Measurements from ENCODE around the gene CD160.
"Not testable (repeated sequence)": the region's sequence is repeated elsewhere in the genome, so short reads cannot be mapped to it uniquely, and the experiment has no call there.

The CD160 gene, protein sequence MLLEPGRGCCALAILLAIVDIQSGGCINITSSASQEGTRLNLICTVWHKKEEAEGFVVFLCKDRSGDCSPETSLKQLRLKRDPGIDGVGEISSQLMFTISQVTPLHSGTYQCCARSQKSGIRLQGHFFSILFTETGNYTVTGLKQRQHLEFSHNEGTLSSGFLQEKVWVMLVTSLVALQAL

DNA sequence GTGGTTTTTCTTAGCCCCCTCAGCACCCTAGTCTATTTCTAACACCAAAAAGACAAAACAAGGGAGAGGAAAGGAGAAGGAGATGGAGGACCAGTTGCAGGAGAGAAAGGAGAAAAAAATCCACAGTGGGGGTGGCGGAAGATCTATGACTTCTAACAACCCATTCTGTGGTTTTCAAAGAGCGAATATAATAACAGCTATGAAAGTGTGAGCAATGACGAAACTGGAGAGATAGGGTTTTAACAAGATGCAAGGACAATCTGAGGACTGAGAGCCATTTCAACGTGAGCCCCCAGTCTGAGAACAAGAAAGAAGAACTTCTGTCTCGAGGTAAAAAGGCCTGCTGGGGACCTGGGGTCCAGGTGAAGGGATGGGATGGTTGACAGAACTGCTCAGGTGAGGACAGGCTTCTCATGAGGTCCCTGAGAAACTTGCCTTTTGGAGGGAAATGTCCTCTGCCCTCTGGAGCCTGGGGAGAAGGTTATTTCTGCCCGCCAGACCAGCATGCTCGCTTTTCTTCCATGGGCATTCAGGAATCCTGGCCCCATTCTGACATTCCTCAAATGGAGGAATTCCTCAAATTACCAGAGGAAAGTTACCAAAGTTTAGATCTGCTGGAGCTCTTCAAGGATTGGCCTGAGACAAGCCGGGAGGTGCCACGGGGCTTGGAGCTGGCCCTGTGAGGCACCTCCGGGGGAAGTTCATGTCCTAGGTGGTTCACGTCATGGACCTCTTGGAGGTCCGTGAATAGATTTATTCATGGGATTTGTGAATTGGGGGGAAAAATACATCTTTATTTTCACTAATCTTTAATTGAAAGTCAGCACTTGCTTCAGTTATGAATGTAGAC lies at the start of gene CD160:
TSS of gene CD160 (plus strand) at position 270 of the 850 bp plus-strand sequence. CDS start 8,829 bp downstream, outside the sequence.
- intact Hi-C loops (cut with DNase I) = no loop called here
- no peak for DNase-seq

DNA sequence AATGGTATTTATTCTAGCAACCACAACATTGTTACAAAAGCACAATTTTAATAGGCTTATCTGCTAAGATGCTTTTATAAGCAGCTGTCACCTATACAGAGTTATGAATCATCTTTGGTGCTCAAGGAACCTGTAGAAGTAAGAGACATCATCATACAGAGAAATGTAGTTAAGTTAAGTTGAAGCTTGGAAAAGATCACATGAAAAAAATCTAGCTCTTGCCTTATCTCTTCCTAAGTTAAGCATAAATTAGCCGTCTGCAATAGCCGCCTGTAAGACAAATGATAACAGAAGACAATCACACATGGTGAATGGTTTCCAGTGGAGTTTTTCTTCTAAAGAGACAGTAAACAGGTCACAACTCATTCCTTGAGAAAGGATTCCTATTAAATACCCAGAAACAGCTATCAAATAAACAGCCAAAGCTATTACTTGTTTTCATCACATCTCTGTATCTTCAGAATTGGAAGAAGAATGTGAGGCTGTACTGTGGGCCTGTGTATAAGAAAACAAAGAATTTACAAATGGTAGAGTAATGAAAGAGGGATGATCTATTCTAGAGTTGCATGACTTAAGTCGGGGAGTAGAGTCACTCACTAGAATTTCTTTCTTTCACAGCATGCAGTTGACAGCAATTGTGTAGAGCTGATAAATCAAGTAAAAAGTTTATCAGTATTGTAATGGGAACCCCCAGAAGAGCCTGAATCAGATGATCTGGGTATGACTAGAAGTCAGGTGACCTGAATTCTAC lies 48.1 kb upstream of the CD160 start:
- intact Hi-C loops (cut with DNase I); DNase-seq: not testable (repeated sequence)

DNA sequence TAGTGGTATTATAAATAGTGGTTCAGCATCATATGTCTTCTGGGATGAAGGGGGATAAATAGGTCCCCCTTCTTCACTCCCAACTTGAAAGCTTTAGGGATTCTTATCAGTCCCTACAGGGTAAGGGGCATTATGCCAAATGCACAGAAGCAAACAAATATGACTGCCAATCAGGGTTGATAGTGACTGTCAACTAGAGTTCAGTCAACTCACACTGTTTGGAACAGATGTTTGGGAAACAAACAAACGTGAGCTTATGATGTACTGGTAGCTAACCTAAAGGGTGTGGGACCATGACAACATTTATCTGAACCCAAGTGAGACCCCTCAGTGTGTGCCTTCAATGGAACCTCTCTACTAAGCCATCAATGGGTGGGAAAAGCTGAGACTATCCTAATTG lies 46.1 kb upstream of the CD160 start:
- DNase-seq; intact Hi-C loops (cut with DNase I): not testable (repeated sequence)

DNA sequence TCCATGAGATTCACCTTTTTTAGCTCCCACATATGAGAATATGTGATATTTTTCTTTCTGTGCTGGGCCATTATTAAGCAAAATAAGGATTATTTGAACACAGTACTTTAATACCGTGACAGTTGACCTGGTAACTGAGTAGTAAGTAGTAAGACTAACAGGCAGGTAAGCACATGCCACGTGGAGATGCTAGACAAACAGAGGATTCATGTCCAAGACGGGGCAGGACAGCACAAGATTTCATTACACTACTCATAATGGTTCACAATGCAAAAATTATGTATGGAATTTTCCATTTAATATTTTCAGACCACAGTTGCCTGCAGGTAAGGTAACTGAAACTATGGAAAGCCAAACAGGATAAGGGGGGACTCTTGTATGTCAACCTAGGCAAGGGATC lies 34.4 kb upstream of the CD160 start:
- DNase-seq; intact Hi-C loops (cut with DNase I): not testable (repeated sequence)

DNA sequence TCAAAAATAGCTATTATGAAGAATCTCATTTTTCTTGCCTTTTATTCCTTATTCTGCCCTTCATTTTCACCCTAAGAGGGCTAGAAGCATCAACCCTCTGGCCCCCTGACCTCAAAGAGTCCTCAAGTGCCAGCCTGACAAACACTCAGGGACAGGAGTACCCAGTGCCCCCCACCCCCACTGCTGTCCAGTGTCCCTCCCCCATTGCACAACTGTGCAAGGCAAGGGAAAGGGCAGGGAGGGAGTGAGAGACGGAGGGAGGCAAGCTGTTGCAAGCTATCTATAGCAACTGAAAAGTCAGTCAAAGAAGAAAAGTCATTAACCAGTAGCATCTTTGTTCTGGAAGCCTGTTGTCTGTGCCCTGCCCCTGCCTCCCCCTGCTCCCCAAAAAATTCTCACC lies 33.2 kb upstream of the CD160 start:
- intact Hi-C loops (cut with DNase I); DNase-seq: not testable (repeated sequence)

DNA sequence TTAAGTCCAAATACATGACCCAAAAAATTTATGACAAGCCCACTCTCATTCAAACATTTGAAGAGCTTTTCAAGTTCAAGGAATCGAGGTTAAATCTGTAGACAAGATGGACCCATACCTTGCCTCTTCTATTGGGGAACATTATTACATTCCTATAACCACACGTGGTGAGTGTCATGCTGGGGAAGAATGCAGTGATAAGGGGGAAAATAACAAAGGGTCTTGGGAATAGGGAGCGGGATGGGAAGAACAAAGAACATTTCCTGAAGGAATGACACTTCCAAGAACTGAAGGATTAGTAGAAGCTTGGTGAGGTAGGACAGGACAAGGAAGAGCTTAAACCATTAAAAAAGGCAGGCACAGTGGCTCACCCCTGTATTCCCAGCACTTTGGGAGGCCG lies 31.0 kb upstream of the CD160 start:
- intact Hi-C loops (cut with DNase I) = no loop called here
- DNase-seq = no peak

DNA sequence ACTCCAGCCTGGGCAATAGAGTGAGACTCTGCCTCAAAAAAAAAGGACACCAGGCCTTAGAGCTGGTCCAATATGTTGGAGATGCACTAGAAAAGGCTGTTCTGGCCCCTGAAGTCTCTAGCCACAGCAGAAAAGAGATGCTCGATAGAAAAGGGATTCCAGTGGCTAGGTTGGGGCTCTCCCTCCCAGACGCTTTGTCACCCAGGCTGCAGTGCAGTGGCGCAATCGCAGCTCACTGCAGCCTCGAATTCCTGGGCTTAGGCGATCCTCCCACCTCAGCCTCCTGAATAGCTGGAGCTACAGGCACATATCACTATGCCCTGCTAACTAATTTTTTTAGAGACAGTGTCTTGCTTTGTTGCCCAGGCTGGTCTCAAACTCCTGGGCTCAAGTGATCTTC lies 30.4 kb upstream of the CD160 start:
- intact Hi-C loops (cut with DNase I) = no loop called here
- no peak for DNase-seq

DNA sequence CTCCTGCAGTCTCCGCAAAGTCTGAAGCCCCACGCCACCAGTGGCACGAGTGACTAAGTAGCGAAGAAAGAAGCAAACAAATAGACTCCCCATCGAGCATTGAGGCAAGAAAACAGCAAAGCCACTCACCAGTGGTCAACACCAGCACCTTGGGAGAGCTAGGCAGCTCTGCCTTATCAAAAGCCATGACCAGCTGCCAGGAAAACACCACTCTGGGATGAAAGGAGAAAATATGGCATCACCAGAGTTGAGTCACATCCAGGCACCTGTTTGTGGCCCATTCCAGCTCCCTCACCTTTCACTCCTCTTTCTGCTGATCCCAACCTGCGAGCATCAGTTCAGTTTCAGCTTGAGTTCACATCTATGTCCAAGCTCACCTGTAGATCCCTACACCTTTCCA lies 29.4 kb upstream of the CD160 start:
- no peak for DNase-seq
- intact Hi-C loops (cut with DNase I) = no loop called here

DNA sequence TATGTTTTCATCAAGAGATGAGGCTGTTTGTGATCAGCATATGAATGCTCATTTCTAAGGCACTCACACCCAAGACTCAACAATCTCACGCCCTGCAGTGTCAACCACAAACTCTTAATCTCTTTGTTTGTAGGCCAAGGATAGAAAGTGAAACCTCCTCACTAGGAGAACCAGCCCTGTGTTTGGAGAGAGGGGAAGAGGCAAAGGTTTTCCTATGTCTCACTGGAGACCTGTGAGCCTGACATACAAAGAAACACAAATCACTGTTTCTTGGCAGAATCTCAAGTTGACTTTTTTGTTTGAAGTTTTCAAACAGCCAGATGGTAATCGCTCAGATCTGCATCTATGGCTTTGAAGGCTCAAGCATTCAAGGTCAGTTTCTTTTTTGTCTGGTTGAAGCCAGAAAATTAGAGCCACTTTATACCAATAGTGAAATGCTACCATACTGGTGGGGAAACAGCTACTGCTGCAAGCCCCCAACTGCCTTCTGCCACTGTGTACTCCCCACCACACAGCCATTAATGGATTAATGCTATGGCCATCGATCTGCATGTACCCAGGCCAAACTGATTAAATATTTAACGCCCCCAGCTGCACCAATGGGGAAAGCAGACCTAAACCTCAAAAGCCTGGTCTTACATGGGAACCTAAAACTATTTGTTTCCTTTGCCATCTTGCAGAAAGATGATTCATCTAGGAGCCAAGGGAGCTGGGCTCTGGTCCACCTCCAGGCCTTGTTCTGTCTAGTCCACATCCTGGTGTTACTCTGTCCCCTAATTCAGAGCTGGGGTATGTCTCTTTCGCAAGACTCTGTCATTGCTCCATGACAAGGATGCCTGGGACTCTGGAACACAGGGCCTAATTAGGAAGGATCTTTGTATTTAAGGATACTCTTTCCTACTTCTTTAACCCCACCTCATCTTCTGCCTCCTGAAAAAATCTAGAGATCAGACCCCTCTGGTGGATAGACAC lies 28.4 kb upstream of the CD160 start:
- no peak for DNase-seq

DNA sequence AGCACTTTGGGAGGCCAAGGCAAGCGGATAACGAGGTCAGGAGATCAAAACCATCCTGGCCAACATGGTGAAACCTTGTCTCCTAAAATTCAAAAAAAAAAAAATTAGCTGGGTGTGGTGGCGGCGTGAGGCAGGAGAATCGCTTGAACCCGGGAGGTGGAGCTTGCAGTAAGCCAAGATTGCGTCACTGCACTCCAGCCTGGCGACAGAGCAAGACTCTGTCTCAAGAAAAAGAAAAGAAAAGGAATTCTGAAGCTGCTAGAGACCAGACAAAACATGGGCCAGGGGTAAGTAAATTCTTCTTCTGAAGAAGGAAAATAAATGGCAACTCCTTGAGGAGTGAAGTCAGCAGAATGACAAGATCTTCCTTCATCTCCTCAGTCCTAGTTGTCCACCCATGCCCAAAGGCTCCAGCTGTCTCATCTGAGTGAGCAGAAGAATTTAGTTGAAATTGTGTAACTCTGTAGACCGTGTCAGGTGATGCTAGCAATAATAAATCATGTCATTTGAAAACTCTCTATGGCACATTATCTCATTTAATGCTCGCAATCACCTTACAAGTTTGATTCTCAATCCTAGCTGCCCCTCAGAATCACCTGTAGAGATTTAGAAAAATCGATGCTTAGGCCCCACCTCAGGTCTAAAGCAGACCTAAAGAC lies 26.4 kb upstream of the CD160 start:
- no peak for DNase-seq
- intact Hi-C loops (cut with DNase I) = no loop called here

More for the DNA sequence above, 28.4 kb upstream of the CD160 start:
- intact Hi-C loops (cut with DNase I) = no loop called here

DNA sequence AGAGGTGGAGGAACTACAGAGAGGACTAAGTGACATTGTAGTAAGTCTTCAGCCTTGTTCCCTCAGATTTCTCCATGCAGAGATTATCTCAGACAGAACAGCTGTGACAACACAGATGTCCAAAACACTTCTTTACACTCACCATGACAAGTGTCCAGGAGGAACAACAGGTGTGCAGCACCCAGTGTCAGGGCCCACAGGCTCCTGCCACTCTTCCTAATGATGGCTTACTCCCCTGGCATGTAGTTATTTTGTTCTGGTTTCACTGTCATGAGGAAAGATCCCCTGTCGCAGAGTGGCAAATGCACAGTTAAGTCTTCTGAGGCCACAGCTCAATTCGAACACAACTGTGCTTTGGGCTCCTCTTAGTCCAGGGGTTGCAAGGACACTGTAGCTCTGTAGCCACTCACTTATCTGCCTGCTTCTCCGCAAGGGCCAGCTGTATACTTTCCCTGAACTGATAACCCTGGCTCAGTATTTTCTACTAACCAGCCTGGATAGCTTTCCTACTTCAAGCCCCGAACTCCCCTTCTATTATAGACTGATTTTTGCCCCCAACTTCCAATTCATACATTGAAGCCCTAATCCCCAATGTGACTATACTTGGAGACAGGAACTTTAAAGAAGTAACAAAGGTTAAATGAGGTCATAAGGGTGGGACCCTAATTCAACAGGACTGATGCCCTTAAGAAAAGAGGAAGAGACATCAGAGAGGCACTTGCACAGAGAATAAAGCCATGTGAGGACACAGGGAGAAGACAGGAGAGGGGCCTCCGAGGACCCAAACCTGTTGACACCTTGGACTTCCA lies 23.3 kb upstream of the CD160 start:
- intact Hi-C loops (cut with DNase I) = no loop called here
- no peak for DNase-seq

DNA sequence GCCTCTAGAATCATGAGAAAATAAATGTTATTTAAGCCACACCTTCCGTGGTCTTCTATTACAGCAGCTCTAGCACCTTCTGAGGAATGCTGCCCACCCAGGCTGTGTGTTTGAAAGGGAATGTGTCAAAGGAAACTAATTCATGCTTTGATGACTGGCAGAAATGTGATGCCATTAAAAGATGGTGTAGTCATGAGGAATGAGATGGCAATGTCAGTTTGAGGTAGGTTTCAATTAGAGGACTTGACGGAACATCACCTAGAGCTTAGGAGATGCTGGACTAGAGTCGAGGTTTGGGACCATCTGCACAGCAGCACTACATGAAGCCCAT lies 22.7 kb upstream of the CD160 start:
- no peak for DNase-seq

DNA sequence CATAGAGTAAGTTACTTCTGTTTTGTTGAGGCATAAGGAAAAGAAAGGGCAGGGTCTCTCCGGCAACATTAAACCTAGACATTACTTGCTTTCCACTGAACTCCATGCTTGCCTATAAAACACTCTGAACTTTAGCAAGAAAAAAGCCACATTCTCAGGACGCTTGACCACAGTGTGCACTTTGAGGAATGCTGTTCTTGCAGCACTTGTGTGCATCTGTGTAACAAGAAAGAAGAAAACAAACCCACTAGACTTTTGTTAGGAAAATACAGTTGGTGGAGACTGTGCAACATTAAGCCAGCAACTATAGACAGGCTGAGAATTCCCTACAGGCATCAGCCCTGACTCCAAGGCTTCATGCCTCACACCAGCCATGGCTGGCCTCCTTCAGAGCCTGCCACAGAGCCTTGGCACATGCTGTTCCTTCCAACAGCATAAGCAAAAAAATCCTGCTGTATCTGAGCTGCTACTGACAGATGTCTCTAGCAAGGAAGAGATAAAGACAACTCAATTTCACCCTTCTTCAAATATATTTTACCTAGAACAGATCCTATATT lies 17.9 kb upstream of the CD160 start:
- intact Hi-C loops (cut with DNase I) = no loop called here

More for the DNA sequence above, 22.7 kb upstream of the CD160 start:
- intact Hi-C loops (cut with DNase I) = no loop called here

DNA sequence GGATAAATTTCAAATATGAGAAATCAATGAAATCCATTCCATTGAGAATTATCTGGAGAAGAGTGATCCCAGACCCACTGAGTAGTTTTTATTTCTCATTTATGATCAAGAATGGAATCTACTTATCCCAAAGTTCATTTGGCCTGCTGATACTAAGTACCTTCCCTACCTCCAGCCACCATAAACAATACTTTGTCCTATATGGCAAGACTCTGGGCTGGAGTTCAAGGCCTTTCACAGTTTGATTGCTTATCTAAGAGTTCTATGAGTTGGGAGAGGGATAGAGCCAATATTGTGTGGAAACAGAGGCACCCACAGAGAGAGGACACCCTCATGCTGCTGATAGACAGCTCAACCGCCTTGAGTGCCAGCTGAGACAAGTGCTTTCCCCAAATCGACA lies 17.2 kb upstream of the CD160 start:
- intact Hi-C loops (cut with DNase I) = no loop called here

More for the DNA sequence above, 17.9 kb upstream of the CD160 start:
- no peak for DNase-seq

DNA sequence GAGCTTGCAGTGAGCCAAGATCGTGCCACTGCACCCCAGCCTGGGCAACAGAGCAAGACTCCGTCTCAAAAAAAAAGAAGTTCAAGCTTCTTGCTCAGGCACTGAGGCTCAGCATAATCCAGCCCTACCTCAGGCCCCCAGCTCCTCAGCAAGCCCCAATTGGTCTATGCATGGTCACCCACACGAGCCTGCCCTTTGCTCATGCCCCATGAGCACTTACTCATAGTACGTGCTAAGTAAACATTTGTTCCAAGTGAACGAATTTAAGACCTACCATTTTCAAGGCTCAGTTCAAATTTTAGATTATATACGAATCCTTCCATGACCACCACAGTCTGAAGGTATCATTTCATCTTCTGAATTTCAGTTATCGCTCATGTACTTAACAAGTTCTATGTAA lies 16.5 kb upstream of the CD160 start:
- no peak for DNase-seq
- intact Hi-C loops (cut with DNase I) = no loop called here

More for the DNA sequence above, 17.2 kb upstream of the CD160 start:
- DNase-seq = no peak

DNA sequence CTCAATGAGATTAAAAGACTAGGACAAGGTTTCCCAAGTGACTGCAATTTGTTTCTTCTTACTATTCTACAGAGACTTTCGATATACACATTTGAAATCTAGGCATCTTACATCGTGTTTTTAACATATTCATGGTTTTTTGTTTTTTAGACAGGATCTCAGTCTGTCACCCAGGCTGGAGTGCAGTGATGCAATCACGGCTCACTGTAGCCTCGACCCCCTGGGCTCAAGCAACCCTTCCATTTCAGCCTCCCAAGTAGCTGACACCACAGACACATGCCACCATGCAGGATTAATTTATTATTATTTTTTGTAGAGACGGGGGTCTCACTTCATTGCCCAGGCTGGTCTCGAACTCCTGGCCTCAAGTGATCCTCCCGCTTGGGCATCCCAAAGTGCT lies 13.7 kb upstream of the CD160 start:
- intact Hi-C loops (cut with DNase I) = no loop called here
- DNase-seq = no peak

DNA sequence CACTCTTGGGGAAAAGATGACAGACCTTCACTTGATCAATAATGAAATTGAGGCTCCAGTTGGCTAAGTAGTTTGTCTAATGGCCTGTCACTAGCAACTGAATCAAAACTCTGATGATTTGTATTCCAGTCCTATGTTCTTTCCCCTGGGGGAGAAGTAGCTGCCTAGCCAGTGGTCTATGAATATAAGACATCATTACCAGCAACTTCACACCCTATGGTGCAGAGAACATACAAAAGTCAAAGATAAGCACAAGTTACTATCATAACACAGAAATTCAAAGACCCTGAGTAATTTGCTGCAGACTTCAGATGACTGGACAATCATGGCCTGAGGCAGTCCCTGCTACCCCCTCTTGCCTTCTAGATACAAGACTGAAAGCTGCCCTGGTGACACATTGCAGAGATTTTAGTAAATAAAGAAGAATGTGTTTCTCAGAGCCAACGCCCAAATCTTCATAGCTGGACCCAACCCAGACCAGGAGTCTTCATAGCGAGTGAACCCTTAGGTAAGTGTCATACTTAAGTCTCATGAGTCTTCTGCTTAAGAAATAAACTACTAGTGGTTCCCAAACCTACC lies 13.1 kb upstream of the CD160 start:
- intact Hi-C loops (cut with DNase I) = no loop called here
- DNase-seq = no peak

DNA sequence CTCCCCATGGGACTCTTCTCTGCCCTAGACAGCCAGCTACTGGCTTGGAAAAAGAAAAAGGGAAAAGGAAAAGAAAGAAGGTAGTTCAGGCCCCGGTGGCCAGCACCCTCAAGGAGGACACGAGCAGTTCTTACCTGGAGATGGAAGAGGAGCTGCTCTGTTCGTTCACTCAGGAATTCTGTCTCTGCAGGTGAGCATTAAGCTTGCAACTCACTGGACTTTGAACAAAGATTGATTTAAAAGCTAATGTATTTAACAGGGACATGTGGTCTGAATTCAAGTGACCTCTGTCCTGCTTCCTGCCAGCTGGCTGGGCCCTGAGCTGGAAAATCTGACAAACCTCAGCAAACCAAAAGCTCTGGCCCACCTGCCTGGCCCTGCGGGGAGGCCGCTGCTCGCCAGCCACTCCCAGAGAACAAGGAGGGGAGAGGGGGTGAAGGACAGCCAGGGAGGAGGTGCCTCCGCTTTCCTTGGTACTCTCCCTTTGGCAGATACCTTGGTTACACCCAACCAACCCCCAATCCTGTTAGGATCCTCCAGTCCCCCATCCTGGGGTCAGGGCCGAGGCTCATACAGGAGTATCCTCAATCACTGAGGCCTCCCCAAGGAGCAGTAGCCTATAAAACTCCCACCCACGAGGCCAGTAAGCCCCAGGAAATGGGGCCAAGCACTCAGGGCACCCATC lies 12.0 kb upstream of the CD160 start, which contains the start of gene PDZK1:
TSS of gene PDZK1 (minus strand) at position 186 of the 685 bp plus-strand sequence. CDS start 19,347 bp downstream, outside the sequence.
- intact Hi-C loops (cut with DNase I) = no loop called here
- DNase-seq = no peak
